Loucy (cell line): ENCODE results near the gene ATP6V0A4.

Experiments
- EZH2phosphoT487 ChIP-seq: fragments of 200-600 bp; IDR thresholded peaks from 2 replicates; pipeline ENCODE4 v1.6.1; 2018; ENCODE audit warnings: antibody characterized with exemption, mild to moderate bottlenecking, moderate library complexity, borderline replicate concordance
- TF ChIP-seq, protein P1 (sequence below): fragments of 200-600 bp; sonication (generic); conservative IDR thresholded peaks from 2 replicates; pipeline ENCODE4 v1.5.1; 2014; ENCODE audit warnings: mild to moderate bottlenecking, antibody characterized with exemption, low read length

DNA sequence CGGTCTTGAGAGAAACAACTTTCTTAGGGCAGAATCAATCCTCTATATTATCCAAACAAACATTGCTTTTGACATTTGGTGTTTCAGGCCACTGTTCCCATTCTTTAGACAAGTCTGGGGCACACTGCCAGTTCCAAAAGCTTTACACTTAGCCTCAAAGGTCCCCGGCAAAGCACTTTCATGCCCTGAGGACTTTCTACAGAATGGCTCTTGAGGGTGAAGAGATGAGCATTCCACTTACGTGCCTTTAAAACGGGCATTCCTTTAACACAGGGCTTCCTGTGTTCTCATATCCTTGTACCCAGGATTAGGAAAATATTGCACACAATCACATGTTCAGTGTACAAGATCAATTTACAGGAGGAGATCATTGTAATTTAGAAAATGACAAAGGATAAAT is 13.3 kb downstream of the ATP6V0A4 start:
- TF ChIP-seq, protein P1, sequence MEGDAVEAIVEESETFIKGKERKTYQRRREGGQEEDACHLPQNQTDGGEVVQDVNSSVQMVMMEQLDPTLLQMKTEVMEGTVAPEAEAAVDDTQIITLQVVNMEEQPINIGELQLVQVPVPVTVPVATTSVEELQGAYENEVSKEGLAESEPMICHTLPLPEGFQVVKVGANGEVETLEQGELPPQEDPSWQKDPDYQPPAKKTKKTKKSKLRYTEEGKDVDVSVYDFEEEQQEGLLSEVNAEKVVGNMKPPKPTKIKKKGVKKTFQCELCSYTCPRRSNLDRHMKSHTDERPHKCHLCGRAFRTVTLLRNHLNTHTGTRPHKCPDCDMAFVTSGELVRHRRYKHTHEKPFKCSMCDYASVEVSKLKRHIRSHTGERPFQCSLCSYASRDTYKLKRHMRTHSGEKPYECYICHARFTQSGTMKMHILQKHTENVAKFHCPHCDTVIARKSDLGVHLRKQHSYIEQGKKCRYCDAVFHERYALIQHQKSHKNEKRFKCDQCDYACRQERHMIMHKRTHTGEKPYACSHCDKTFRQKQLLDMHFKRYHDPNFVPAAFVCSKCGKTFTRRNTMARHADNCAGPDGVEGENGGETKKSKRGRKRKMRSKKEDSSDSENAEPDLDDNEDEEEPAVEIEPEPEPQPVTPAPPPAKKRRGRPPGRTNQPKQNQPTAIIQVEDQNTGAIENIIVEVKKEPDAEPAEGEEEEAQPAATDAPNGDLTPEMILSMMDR, result no peak
- no peak for TF ChIP-seq EZH2phosphoT487
